Measurements from ENCODE around the gene FOXD4L6.
"Not testable (repeated sequence)": the region's sequence is repeated elsewhere in the genome, so short reads cannot be mapped to it uniquely, and the experiment has no call there.

DNA sequence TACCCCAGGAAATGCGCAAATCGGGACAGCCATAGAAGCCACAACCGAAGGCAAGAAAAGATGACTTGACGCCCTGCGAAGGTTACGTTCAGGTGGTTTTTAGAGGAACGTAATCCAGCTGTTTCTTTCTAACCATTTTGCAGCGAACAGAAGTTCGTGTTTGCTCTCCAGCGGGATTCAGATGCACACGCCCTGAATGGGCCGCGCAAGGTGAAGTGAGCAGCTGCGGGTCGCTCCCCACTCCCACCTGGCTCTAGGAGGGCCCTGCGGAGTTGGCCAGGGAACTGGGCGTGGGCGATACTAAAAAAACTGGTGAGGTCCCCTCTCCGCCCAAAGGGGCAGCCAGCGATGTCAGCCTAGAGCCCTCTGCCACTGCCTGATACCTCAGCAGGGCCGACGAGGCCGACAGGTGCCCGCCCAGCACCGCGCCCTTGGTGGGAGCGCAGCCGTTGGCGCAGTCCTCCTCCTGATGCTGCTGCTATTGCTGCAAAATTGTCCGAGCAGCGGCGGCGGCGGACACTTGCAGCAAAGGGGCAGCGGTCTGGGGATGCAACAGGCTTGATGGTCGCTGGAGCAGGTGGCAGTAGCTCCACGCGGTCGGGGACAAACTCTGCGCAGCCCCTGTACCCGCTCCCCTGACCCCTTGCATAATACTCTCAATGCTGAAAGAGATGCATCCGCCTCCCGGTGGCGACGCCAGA is 1.6 kb downstream of the FOXD4L6 start:
- not testable (repeated sequence) for TF ChIP-seq POLR2A (IDR thresholded peaks at IDR 0.05)
- TF ChIP-seq, protein P1, sequence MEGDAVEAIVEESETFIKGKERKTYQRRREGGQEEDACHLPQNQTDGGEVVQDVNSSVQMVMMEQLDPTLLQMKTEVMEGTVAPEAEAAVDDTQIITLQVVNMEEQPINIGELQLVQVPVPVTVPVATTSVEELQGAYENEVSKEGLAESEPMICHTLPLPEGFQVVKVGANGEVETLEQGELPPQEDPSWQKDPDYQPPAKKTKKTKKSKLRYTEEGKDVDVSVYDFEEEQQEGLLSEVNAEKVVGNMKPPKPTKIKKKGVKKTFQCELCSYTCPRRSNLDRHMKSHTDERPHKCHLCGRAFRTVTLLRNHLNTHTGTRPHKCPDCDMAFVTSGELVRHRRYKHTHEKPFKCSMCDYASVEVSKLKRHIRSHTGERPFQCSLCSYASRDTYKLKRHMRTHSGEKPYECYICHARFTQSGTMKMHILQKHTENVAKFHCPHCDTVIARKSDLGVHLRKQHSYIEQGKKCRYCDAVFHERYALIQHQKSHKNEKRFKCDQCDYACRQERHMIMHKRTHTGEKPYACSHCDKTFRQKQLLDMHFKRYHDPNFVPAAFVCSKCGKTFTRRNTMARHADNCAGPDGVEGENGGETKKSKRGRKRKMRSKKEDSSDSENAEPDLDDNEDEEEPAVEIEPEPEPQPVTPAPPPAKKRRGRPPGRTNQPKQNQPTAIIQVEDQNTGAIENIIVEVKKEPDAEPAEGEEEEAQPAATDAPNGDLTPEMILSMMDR (IDR thresholded peaks at IDR 0.05) = not testable (repeated sequence)
